GM19468 (cell line): ENCODE results near the gene CCNA2.

Experiments
- ATAC-seq: cut with Tn5 transposase; IDR thresholded peaks from one replicate; pipeline ENCODE4 v1.9.1; 2021; ENCODE audit warnings: mild to moderate bottlenecking, moderate library complexity, moderate number of reproducible peaks; ENCODE audit not compliant: unreplicated experiment; ENCODE audit errors: extremely low read depth

Gene CCNA2

DNA sequence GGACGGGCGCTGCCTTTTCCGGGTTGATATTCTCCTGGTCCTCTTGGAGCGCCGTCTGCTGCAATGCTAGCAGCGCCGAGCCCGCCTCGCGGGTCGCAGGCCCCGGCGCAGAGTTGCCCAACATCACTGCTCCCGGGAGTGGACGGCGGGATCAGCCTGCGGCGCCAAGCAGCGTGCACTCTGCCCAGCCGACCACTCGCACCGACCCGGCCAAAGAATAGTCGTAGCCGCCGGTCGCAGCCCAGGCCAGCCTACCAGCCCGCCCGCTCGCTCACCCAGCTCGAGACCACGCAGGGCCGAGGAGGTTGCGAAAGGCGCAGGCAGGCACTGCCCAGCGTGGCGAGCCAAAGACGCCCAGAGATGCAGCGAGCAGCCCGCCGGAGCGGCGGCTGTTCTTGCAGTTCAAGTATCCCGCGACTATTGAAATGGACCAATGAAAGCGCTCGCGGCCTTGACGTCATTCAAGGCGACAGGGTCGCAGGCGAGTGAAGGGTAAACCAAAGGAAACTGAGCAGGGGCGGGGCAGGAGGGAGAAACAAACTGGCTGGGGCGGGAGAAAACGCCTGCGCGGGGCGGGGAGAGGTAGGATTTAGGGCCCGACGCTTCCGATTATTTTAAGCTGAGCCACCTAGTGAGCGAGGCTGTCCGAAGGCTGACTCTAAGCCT, at the start of gene CCNA2:
CCNA2 (minus strand) TSS at position 379 of the 666 bp plus-strand sequence; CDS start at position 124, 255 bp downstream.
- ATAC-seq, result peak; percentile 97

GRCh38 chr4:121869841-121870822, 46.4 kb upstream of the CCNA2 start, which contains the start of gene BBS7:
BBS7 (minus strand) TSS chr4:121870474; CDS start chr4:121870313, 161 bp downstream.
- ATAC-seq, result peak; percentile 99

DNA sequence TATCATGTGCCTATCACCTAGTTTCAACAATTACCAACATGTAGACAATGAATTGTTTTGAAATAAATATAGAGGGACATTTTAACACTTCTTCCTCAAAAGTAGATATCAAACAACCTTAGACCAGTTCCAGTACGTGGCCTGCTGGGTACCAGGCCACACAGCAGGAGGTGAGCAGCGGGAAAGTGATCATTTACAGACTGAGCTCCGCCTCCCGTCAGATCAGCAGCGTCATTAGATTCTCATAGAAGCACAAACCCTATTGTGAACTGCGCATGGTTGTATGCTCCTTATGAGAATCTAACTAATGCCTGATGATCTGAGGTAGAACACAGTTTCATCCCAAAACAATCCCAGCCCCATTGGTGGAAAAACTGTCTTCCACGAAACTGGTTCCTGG, 40.1 kb upstream of the CCNA2 start:
- ATAC-seq, result no peak

- ATAC-seq, result no peak
Measured at GRCh38 chr4:121861426-121861825, 37.7 kb upstream of the CCNA2 start.

DNA sequence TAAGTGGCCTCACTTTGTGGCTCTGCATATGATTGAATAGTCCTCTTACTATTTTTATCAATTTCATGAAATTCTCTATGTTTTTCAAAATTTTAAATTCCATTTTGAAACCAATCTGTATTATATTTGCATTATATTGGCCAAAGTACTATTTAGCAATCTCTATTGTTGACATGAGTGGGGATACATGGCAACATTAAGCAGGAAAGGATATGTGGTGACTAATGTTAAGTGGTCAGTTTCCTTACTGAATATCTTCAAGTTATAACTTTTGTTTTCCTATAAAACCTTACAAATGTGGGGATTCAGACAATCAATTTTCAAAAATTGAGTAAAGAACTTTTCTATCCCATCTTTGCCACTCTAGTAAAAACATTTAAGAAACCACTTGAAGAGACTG, 36.4 kb upstream of the CCNA2 start:
- ATAC-seq, result no peak

DNA sequence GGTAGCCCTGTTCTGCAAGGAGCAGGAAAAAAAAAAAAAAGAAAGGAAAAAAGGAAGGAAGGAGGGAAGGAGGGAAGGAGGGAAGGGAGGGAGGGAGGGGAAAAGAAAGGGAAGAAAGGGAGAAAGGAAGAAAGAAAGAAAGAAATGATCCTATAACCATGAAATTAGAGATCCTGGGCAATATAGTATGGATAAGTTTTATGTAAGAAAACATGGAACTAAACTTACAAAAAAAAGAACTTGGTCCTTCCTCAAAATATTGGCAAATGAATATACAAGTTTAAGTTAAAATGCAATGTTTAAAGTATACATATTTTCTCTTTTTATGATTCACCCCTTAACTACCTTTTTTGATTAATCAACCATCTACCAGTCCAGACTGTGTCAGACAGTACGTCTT, 27.7 kb upstream of the CCNA2 start:
- no peak for ATAC-seq

GRCh38 chr4:121846662-121847061, 23.0 kb upstream of the CCNA2 start:
- ATAC-seq, result no peak

DNA sequence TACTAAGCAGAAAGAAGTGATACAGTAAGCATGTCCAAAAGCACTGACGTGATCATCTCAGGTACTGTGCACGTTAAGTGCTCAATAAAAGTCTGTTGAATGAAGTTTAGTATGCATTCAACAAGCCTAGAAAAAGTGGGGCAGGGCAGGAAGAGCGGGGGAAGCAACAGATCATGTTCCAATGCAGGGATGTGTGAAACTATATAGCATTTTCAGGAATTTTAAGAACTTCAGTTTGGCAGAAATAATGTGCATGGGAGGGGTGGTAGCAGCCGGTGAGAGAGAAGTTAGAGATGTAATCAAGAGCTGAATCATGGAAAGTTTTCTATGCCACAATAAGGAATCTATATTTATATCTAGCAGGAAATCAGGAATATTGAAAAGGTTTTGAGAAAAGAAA, 19.2 kb upstream of the CCNA2 start:
- ATAC-seq, result no peak

GRCh38 chr4:121838136-121838535, 14.5 kb upstream of the CCNA2 start:
- ATAC-seq, result no peak

GRCh38 chr4:121829511-121829910, 5.8 kb upstream of the CCNA2 start:
- ATAC-seq, result no peak

DNA sequence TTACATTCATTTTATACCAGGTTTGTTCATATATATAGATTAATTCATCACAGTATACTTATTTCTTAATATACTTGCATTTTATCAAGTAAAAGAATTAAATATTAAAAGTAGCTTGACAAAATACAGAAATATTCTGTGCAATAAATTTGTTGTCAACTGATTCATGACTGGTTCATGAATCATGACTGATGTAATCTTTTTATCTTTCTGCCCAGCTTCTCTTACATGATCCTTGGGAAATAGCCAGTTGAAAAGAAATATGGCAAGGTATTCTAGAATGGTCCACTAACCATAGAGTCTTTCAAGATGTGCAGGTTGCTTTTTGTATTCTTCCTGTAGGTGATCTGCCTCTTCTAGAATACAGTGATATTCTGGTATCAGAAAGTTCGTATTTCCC, 4.2 kb upstream of the CCNA2 start:
- no peak for ATAC-seq

- ATAC-seq, result no peak
Measured at GRCh38 chr4:121824950-121825349, 1.3 kb upstream of the CCNA2 start.

GRCh38 chr4:121824171-121824527, 466 bp upstream of the CCNA2 start:
- ATAC-seq, result no peak

DNA sequence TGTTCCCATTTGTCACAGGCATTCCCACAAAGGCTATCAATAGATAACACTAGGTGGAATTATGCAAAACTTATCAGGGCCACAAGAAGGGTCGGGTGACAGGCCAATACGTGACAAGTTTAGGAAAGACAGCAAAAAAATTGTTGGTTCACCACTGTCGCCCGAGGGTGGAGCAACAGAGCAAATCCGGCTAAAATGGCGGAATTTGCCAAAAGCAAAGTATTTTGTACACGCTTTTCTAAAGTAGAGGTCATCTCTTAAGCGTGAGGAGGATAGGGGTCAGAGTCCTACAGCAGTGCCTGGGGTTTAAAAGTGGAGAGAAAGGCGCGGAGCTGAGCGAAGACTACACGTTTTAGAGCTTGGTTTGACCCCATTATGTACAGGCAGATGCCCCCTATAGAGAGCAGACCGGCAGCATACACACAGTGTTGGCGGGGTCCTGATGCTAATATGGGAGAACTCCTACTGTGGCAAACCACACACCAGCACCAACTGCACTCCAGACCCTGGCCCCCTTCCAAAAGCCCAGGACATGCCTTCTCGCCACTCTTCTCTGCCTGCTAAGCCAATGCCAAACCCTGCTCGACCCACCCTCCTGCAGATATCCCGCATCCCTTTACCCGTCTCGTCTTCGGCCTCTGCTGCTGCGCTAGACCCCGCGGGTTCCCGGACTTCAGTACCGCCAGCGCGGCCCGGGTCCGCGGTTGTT, 733 bp downstream of the CCNA2 start:
- ATAC-seq, result peak; percentile 22

DNA sequence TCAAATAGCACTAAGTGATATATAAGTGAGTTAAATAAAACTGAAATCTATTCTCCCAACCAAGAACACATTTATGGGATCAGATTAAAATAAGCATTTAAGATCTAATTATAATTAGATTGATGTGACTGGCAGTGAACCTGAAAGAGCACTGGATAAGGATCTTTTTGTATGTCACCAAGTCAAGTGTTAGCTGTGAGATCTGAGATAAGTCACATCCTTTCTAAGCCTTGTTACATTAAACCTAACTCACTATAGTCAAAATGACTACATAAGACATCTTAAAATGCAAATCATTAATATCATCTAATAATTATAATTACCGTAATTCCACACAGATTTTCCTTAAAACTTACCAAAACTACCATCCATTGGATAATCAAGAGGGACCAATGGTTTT, 1.6 kb downstream of the CCNA2 start:
- ATAC-seq, result no peak

DNA sequence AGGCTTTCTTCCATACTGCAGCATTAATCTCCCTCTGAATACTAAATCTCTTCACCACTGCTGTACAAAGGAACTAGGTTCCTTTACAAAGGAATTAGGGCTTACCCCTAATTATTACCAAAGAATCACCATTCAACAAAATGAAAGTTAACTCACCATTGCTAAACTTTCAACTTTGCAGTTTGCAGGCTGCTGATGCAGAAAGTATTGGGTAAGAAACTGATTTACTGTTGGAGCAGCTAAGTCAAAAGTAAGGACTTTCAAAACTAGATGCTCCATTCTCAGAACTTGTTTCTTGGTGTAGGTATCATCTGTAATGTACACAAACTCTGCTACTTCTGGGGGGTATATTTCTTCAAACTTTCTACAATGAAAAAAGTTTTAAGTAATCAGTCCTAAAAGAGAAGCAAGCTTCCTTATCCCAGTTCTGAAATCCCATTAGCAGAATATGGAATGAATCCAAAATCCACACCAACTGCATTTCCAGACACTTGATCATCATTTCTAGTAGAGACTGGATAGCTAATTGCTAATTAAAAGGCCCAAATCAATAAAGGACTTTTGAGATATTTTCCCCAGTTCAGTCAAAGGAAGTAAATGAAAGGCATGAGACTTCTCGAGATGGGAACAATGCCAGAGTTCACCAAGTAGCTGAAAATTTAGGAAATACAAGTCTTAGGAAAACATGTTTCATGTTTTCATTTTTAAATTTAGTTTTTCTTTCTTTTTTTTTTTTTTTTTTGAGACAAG, 4.3 kb downstream of the CCNA2 start:
- no peak for ATAC-seq

DNA sequence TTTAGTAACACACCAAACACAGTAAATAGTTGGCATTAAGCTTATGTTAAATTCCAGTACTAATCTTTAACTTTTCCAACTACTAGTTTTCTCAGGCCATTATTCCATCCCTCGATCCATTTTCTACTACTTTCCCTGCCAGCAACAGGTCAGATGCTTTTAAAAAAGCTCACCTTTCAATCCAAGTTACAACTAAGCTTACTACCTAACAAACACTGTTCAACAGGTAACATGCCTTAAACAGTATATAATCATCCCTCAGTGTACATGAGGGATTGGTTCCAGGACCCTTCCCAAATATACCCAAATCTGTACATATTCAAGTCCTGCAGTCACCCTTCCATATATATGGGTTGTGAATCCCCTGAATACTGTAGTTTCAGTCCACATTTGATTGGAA, 5.5 kb downstream of the CCNA2 start:
- ATAC-seq, result no peak

- ATAC-seq, result no peak
Measured at GRCh38 chr4:121817701-121818100, 6.0 kb downstream of the CCNA2 start.

- no peak for ATAC-seq
Measured at GRCh38 chr4:121817006-121817405, 6.7 kb downstream of the CCNA2 start.

- no peak for ATAC-seq
Measured at GRCh38 chr4:121814756-121815155, 8.9 kb downstream of the CCNA2 start.
